ENCODE measurements around the gene CYP1B1. TPM values are rescaled to one million over a fixed set of nuclear protein-coding genes. Genes with fewer than 3 reads are reported as not detected.
"Not testable (repeated sequence)": the region's sequence is repeated elsewhere in the genome, so short reads cannot be mapped to it uniquely, and the experiment has no call there.

The CYP1B1 gene
- 1 to 10 TPM in 2 of 3 donors, under 1 TPM in 1; 0.49 to 1.7 (median 1.2) TPM for polyA plus RNA-seq

DNA sequence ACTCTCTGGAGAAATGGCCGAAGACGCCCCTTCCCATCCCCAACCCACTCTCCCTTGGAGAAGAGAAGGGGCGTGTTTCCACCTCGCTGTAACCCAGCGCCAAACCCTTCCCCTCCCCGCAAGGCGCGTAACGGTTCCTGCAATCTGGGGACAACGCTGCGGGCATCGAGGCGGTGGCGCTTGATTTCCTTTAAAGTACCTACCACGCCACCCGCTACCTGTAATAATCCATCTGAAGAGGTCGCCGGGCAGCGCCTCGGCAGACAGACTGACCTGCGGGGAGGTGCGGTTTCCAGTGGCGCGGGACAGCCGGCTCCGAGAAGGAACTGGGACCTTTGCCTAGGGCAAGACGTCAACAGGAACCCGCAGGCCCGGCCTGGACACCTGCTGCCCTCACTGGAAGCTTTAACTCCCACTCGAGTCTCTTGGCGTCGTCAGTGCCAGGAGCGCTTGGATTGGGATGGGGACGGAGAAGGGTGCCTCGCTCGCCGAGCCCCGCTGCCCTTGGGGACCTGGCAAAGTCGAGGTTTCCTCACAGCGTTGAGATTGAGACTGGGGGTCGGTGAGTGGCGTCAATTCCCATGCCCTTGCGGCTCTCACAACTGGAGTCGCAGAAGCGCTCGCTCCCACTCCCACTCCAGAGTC is at the start of gene CYP1B1:
Gene CYP1B1 (minus strand): TSS at position 645 of the 645 bp plus-strand sequence. CDS start 763 bp downstream, outside the sequence.
- H3K4me3 Mint-ChIP-seq = peak within 1 kb of the TSS in 4 of 5 donors; percentile 32 to 50 (median 46)
- H3K27me3 Mint-ChIP-seq (ENCODE audit: low read depth in 3 of 3) = peaks cover 8 to 19% (median 17%) of the 10 kb centered on the region in 3 donors
- peaks cover 7 to 9% of the 10 kb centered on the region in 2 donors for H3K4me1 Mint-ChIP-seq
- H3K9me3 Mint-ChIP-seq = no peaks in the 10 kb centered on the region
- no peak within 1 kb of the TSS for H3K27ac Mint-ChIP-seq
- no peak for DNase-seq
- no peaks in the 10 kb centered on the region for H3K36me3 Mint-ChIP-seq

DNA sequence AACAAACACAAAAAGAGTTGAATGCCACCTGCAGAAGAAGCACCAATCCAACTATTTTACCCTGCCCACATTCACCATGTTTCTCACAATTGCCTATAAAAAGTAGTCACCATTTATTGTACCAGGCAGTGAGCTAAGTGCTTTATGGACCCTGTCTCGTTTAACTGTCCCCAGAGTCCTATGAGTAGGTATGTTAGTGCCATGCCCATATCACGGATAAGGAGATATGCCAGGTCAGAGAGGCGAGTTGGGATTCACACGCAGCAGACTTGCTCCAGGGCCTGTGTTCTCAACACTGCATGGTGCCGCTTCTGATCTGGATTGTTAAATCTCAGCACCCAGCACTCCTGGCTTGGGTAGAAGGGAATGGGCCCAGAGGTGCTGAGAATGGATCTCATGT is 49.1 kb upstream of the CYP1B1 start:
- H3K27me3 Mint-ChIP-seq (ENCODE audit: low read depth in 3 of 3) = peaks cover 1 to 3% (median 2%) of the 10 kb centered on the region in 3 donors
- no peak overlapping the region for H3K27ac Mint-ChIP-seq
- no peak for DNase-seq
- H3K36me3 Mint-ChIP-seq = peaks cover 0 to 7% (median 7%) of the 10 kb centered on the region in 3 donors
- no peak overlapping the region for H3K4me3 Mint-ChIP-seq
- peaks cover 0 to 5% (median under 1%) of the 10 kb centered on the region in 6 donors for H3K9me3 Mint-ChIP-seq
- no peaks in the 10 kb centered on the region for H3K4me1 Mint-ChIP-seq

DNA sequence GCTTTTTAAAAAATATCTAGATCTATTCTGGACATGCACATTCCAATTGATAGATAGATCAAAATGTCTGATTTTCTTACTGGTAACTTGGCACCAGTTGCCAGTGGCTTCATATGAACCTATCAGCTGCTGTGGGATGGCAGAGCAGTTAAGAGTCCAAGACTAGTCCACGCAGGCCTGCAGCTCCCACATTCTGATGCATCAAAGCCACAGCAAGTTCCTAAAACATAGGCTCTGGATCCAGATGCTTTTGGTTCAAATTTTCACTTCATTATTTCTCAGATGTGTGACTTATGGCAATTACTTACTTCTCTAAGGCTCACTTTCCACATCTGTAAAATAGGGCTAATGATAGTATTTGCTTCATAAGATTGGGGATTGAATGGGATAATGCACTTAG is 48.0 kb upstream of the CYP1B1 start:
- no peak for DNase-seq
- H3K4me1 Mint-ChIP-seq = no peaks in the 10 kb centered on the region

DNA sequence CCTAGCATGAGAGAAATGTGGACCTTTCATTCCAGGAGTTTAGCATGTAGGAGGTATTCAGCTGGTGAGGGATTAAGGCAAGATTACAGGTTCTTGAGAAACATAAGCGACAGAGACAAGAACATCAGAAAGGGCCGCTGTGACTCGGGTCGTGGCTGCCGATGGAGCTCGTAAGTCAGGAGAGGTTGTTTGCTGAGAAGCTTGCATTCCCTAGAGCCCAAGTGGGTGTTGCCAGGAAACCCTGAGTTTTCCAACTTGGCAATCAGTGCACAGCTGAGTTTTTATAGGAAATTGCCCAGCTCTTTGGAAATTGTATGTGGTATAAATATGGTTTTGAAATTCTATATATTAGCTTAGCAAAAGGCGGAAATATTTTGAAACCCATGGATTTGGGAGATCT is 46.4 kb upstream of the CYP1B1 start:
- no peak for DNase-seq
- Mint-ChIP-seq H3K27ac (no peak overlapping the region), H3K36me3 (peaks cover 0 to 7% (median 7%) of the 10 kb centered on the region in 3 donors), H3K27me3 (ENCODE audit: low read depth in 3 of 3) (peaks cover 2 to 6% (median 3%) of the 10 kb centered on the region in 3 donors), H3K4me3 (no peak overlapping the region), H3K9me3 (peaks cover 0 to 5% (median 0%) of the 10 kb centered on the region in 6 donors), H3K4me1 (no peaks in the 10 kb centered on the region)

More for the DNA sequence above, 48.0 kb upstream of the CYP1B1 start:
- Mint-ChIP-seq H3K4me3 (no peak overlapping the region), H3K36me3 (peaks cover 0 to 7% (median 7%) of the 10 kb centered on the region in 3 donors), H3K27ac (no peak overlapping the region), H3K27me3 (ENCODE audit: low read depth in 3 of 3) (peaks cover 2 to 4% (median 3%) of the 10 kb centered on the region in 3 donors), H3K9me3 (peaks cover 0 to 5% (median under 1%) of the 10 kb centered on the region in 6 donors)

DNA sequence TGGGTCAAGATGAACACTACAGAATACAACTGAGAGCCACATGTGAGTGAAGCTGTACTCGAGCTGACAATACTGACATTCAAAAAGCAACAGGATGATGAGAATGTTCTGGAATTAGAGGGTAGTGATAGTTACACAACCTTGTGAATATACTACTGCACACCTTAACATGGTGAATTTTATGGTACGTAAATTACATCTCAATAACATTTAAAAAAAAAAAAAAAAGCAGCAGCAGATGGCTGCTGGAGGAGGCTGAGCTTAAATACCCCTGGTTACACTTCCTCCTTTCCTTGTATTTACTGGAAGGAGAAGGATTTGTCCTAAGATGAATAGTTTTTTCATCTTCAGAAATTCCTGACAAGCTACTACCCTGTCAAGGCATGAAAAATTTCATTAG is 45.5 kb upstream of the CYP1B1 start:
- no peaks in the 10 kb centered on the region for H3K4me1 Mint-ChIP-seq

DNA sequence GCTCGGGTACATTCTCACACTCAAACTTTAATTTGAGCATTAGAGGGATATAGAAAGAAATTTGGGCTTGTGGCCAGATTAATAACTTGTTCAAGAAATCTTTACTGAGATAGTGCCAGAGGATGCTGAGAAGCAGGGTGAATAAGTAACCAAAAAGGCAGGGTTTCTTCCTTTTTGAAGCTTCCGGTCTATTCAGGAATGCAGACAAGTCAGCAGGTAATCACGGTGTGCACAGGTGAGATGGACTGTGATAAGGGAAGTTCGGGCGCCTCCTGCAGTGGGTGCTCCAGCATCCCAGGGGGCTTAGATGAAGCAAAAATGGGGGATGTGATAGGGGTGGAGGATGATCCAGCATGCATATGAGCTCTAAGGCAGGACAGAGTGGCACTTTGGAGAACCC is 44.9 kb upstream of the CYP1B1 start:
- DNase-seq = no peak
- no peaks in the 10 kb centered on the region for H3K4me1 Mint-ChIP-seq
- no peaks in the 10 kb centered on the region for H3K9me3 Mint-ChIP-seq
- no peak overlapping the region for H3K4me3 Mint-ChIP-seq
- peaks cover 2 to 6% (median 3%) of the 10 kb centered on the region in 3 donors for H3K27me3 Mint-ChIP-seq (ENCODE audit: low read depth in 3 of 3)
- H3K27ac Mint-ChIP-seq = no peak overlapping the region
- H3K36me3 Mint-ChIP-seq = no peaks in the 10 kb centered on the region

More for the DNA sequence above, 45.5 kb upstream of the CYP1B1 start:
- Mint-ChIP-seq H3K27me3 (ENCODE audit: low read depth in 3 of 3) (peaks cover 2 to 6% (median 3%) of the 10 kb centered on the region in 3 donors), H3K4me3 (no peak overlapping the region), H3K36me3 (peaks cover 0 to 1% (median 1%) of the 10 kb centered on the region in 3 donors), H3K9me3 (no peaks in the 10 kb centered on the region), H3K27ac (no peak overlapping the region)
- no peak for DNase-seq

DNA sequence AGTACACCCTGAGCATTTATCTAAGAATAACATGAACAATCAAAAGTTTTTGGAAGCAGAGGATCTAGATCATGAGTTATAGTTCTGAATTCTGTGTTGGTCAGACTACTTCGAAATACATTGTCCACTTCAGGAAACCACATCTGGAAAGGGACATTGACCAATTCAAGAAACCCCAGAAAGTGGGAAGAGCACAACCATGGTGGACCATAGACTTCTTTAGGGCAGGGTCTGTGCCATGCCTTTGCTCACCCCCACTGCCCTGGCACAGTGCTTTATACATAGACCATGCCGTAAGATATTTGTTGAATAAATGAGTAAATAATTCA is 44.3 kb upstream of the CYP1B1 start:
- H3K27me3 Mint-ChIP-seq (ENCODE audit: low read depth in 3 of 3) = peaks cover 2 to 6% (median 3%) of the 10 kb centered on the region in 3 donors
- DNase-seq = no peak
- no peaks in the 10 kb centered on the region for H3K9me3 Mint-ChIP-seq
- no peaks in the 10 kb centered on the region for H3K36me3 Mint-ChIP-seq
- no peaks in the 10 kb centered on the region for H3K4me1 Mint-ChIP-seq
- H3K4me3 Mint-ChIP-seq = no peak overlapping the region
- H3K27ac Mint-ChIP-seq = no peak overlapping the region

DNA sequence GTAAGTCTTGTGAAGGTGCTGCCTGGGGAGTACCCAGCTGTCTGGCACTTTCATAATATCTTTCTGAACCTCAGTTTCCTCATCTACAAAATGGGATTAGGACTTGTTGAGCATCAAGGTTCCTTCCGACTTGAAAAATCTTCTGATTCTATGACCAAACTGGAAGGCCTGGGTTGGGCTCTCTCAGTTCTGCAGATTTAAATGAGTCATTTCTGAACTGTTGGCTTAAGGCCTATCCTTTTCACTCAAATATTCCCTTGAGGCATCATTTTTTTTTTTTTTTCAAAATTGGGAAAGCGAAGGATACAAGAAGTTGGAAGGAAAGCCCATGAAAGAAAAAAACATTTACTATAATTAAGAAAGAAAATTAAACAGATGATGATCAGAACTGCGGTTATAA is 40.8 kb upstream of the CYP1B1 start:
- Mint-ChIP-seq H3K27me3 (ENCODE audit: low read depth in 3 of 3) (peaks cover 6 to 8% (median 8%) of the 10 kb centered on the region in 3 donors), H3K27ac (no peak overlapping the region), H3K4me1 (no peaks in the 10 kb centered on the region)

DNA sequence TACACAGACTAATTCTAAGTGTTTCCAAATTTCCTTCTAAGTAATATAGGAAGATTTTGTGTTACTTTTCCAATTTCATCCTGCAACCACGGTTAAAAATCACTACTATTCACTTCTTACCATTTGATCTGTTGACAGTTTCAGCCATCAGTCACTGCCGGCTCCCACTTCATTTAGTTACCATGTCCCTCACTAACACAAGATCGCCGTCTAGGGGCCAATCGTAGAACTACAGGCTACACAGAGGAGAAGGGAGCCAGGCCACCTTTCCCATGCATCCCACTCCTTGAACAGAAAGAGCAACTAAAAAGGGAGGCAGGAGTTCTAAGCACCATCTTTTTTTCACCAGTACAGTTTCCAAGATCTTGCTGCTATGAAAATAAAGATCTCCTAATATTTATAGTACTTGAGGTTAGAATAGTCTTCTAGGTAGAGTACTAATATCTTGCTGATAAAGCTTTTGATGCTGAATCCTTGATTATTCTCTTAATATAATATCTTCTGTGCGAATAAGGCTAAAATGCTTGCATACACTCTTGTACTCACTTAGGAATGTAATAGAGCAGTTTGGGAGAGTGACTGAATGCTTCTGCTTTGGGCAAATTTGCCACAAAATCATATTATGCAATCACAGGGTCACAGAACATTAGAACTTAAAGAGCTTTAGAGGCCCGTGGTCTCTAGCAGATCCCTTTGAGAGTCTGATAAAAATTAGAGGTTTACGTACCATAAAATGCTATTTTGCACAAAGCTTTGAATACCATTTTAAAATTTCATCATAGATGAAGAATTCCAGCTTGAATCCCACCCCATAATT is 39.5 kb upstream of the CYP1B1 start:
- peaks cover 0 to 5% (median 0%) of the 10 kb centered on the region in 6 donors for H3K9me3 Mint-ChIP-seq
- H3K36me3 Mint-ChIP-seq = peaks cover 0 to 3% (median 0%) of the 10 kb centered on the region in 3 donors
- no peak overlapping the region for H3K27ac Mint-ChIP-seq
- peaks cover 6 to 12% (median 8%) of the 10 kb centered on the region in 3 donors for H3K27me3 Mint-ChIP-seq (ENCODE audit: low read depth in 3 of 3)
- no peak overlapping the region for H3K4me3 Mint-ChIP-seq
- DNase-seq = peak; percentile 20 to 38 (median 32)
- no peaks in the 10 kb centered on the region for H3K4me1 Mint-ChIP-seq

More for the DNA sequence above, 40.8 kb upstream of the CYP1B1 start:
- H3K36me3 Mint-ChIP-seq = no peaks in the 10 kb centered on the region
- H3K9me3 Mint-ChIP-seq = peaks cover 0 to 5% (median 0%) of the 10 kb centered on the region in 6 donors
- DNase-seq = no peak
- H3K4me3 Mint-ChIP-seq = no peak overlapping the region

DNA sequence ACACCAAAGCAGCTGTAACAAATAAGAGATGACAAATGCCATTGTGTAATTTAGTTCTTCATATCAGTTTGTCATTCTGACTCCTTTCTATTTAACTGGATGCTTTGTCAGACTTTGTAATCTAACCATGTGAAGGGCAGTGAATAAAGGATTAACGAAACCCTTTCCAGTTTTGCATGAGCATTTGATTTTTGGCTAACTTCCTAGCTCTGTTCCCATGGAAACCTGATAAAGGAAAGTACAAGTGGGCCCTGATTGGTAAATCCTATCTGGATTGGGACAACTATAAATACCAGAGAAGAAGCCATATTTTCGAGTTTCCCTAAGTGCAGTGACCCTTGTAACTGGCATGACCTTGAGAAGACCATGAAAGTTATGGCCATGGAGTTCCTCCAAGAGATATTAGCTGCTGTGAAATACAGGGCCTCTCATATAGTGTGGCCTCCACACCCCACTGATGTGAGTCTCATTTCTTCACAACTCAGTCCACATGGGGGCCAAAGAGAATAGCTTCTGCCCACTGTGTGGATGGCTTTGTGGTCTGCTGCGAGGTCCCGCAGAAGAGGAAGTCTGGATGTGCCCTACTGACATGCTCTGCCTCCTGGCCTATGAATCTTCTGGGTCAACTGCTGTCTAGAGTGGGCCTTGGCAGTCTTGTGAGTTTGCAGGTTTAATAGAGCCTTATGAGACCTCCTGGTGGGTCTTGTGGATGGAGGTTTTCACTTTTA is 38.2 kb upstream of the CYP1B1 start:
- DNase-seq = no peak
- Mint-ChIP-seq H3K27ac (no peak overlapping the region), H3K36me3 (peaks cover 0 to 3% (median 0%) of the 10 kb centered on the region in 3 donors)

DNA sequence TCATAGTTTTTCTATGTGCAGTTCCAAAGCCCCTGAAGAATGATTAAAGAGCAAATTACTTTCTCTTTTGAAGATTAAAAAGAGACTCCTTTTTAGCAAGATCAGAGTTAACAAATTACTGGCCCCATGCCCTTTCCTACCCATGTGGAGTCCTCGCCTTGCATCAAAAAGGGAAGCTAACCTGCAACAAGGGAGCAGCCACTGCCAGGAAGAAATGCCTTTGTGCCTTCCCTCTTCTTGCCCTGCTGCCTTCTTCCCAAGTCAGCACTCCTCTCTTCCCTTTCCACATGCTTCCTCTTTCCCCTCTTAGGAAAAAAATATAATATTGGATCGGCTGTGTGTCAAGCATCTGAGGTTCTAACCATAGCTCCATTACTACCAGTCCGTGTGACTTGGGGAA is 37.1 kb upstream of the CYP1B1 start:
- peaks cover 0 to 3% (median 0%) of the 10 kb centered on the region in 3 donors for H3K36me3 Mint-ChIP-seq
- peaks cover 4 to 11% (median 8%) of the 10 kb centered on the region in 3 donors for H3K27me3 Mint-ChIP-seq (ENCODE audit: low read depth in 3 of 3)
- no peak overlapping the region for H3K4me3 Mint-ChIP-seq
- H3K9me3 Mint-ChIP-seq = peaks cover 0 to 5% (median 0%) of the 10 kb centered on the region in 6 donors
- H3K27ac Mint-ChIP-seq = no peak overlapping the region
- H3K4me1 Mint-ChIP-seq = no peaks in the 10 kb centered on the region
- no peak for DNase-seq

More for the DNA sequence above, 38.2 kb upstream of the CYP1B1 start:
- no peaks in the 10 kb centered on the region for H3K4me1 Mint-ChIP-seq
- peaks cover 4 to 11% (median 8%) of the 10 kb centered on the region in 3 donors for H3K27me3 Mint-ChIP-seq (ENCODE audit: low read depth in 3 of 3)
- H3K4me3 Mint-ChIP-seq = no peak overlapping the region
- H3K9me3 Mint-ChIP-seq = peaks cover 0 to 5% (median 0%) of the 10 kb centered on the region in 6 donors

DNA sequence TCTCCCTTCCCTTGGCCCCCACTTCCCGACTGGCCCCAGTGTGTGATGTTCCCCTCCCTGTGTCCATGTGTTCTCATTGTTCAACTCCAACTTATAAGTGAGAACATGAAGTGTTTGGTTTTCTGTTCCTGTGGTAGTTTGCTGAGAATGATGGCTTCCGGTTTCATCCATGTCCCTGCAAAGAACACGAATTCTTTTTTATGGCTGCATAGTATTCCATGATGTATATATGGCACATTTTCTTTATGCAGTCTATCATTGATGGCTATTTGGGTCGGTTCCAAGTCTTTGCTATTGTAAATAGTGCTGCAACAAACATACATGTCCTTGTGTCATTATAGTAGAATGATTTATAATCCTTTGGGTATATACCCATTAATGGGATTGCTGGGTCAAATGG is 35.4 kb upstream of the CYP1B1 start:
- not testable (repeated sequence) for DNase-seq, H3K4me1 Mint-ChIP-seq, H3K9me3 Mint-ChIP-seq, H3K27ac Mint-ChIP-seq, H3K4me3 Mint-ChIP-seq, H3K36me3 Mint-ChIP-seq
- H3K27me3 Mint-ChIP-seq (ENCODE audit: low read depth in 3 of 3) = peaks cover 2 to 14% (median 13%) of the 10 kb centered on the region in 3 donors

DNA sequence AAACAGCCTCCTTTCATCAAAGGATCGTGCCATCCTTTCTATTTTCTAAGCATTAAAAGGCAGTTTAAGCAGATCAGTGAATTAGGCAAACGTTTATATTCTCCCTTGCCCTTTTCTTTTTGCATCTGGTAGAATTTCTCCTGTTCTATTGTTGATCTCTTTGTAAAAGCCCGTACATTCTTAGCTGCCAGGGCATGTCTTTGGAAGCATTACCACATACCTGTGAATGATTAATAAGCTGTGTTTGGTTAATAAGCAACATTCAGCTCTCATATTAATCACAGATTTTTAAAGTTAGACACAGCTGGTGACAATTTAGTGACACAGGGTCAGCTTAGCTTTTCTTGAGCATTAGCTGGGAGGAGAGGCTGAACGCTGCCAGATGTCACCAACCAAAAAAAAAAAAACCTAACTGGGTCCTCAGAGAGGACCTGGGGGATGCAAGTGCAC is 33.8 kb upstream of the CYP1B1 start:
- H3K27me3 Mint-ChIP-seq (ENCODE audit: low read depth in 3 of 3) = peaks cover 2 to 14% (median 11%) of the 10 kb centered on the region in 3 donors
- H3K36me3 Mint-ChIP-seq = peaks cover 0 to 3% (median 0%) of the 10 kb centered on the region in 3 donors
- H3K9me3 Mint-ChIP-seq = peaks cover 0 to 5% (median 0%) of the 10 kb centered on the region in 6 donors
- no peak overlapping the region for H3K27ac Mint-ChIP-seq
- no peak overlapping the region for H3K4me3 Mint-ChIP-seq
- no peak for DNase-seq
- H3K4me1 Mint-ChIP-seq = no peaks in the 10 kb centered on the region

Measured in immature natural killer cell (primary cell).